Colonic mucosa (tissue), 4 donors: ENCODE results near the gene PTRH2. TPM values are rescaled to one million over a fixed set of nuclear protein-coding genes. Genes with fewer than 3 reads are reported as not detected.

Experiments
- DNase-seq: peaks from one replicate; pipeline ENCODE4 v3.0.0-alpha.2; 2020
- H3K27ac ChIP-seq: fragments of 200-600 bp; one replicate; pipeline ENCODE4 v1.8.0; 2021
- H3K27me3 ChIP-seq: fragments of 200-600 bp; one replicate; pipeline ENCODE4 v1.8.0; 2021
- H3K36me3 ChIP-seq: fragments of 200-600 bp; one replicate; pipeline ENCODE4 v1.8.0; 2021
- H3K4me1 ChIP-seq: fragments of 200-600 bp; one replicate; pipeline ENCODE4 v1.8.0; 2021; ENCODE audit warnings: mild to moderate bottlenecking
- H3K4me3 ChIP-seq: fragments of 200-600 bp; one replicate; pipeline ENCODE4 v1.8.0; 2021
- H3K9ac ChIP-seq, 2 donors: one replicate each; pipeline ENCODE4 v1.7.0; 2013; ENCODE audit warnings: control low read depth in 2 of 2, low read depth in 2 of 2, low read length in 2 of 2
- H3K9me3 ChIP-seq: fragments of 200-600 bp; one replicate; pipeline ENCODE4 v1.8.0; 2021
- intact Hi-C: fragments of 100-400 bp; cut with DNase I; formaldehyde crosslinking; loops from one replicate; pipeline ENCODE4 v1.14.1; 2022
- total RNA-seq, 2 donors: library from RNA; stranded (reverse); fragmentation: NEBNext Ultra II Directional in 1 of 2; extraction: Animal tissue kit (Norgen Biotek cat#: 25700) in 1 of 2; gene quantifications; one replicate each; pipeline ENCODE4 v1.2.1, GENCODE V29; 2021
- TF ChIP-seq, protein P1 (sequence below): fragments of 200-600 bp; IDR thresholded peaks from one replicate; pipeline ENCODE4 v1.8.0; 2022; ENCODE audit warnings: antibody characterized with exemption, mild to moderate bottlenecking
- donor health status: healthy.
- donor health status: DM: no; HTN: no; CAD: no.
- donor health status: DM: no; HTN: no; CAD: no.

The PTRH2 gene
- total RNA-seq, 2 donors from 2014 or later: 20.1 to 21.1 TPM

DNA sequence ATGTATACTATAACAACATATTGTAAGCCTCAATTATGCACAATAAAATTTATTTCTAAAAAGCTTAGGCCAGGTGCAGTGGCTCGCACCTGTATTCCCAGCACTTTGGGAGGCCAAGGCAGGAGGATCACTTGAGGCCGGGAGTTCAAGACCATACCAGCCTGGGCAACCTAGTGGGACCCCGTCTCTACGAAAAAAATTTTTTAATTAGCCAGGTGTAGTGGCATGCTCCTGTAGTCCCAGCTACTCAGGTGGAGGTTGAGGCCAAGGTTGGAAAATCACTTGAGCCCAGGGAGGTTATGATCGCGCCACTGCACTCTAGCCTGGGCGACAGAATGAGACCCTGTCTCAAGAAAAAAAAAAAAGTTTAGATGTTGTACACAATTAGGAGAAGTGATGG is 45.7 kb upstream of the PTRH2 start:
- H3K27me3 ChIP-seq: no peaks in the 10 kb centered on the region
- TF ChIP-seq, protein P1, sequence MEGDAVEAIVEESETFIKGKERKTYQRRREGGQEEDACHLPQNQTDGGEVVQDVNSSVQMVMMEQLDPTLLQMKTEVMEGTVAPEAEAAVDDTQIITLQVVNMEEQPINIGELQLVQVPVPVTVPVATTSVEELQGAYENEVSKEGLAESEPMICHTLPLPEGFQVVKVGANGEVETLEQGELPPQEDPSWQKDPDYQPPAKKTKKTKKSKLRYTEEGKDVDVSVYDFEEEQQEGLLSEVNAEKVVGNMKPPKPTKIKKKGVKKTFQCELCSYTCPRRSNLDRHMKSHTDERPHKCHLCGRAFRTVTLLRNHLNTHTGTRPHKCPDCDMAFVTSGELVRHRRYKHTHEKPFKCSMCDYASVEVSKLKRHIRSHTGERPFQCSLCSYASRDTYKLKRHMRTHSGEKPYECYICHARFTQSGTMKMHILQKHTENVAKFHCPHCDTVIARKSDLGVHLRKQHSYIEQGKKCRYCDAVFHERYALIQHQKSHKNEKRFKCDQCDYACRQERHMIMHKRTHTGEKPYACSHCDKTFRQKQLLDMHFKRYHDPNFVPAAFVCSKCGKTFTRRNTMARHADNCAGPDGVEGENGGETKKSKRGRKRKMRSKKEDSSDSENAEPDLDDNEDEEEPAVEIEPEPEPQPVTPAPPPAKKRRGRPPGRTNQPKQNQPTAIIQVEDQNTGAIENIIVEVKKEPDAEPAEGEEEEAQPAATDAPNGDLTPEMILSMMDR: no peak
- no peak overlapping the region for H3K9ac ChIP-seq
- no peak overlapping the region for H3K4me3 ChIP-seq
- no peaks in the 10 kb centered on the region for H3K4me1 ChIP-seq
- no peaks in the 10 kb centered on the region for H3K9me3 ChIP-seq
- intact Hi-C loops: no loop called here
- no peak overlapping the region for H3K27ac ChIP-seq
- no peak for DNase-seq
- no peaks in the 10 kb centered on the region for H3K36me3 ChIP-seq

DNA sequence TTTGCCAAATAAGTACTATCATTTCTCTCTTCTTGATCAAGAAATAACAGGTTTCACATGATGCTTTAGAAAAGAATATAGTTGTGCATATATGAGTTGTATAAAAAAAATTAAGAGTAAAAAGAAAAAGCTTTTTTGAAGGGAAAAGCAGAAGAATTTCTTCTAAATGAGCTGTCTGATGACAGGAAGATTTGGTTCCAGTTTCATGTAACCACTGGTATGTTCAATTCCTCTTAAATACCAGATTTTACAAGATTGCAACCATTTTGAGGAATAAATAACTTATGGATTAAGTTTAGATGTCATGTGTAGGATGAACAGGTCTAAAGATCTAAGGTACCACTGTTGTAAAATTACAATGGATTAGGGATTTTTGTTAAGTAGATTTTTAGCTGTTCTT is 45.2 kb upstream of the PTRH2 start:
- Histone ChIP-seq H3K9me3 (no peaks in the 10 kb centered on the region), H3K27me3 (no peaks in the 10 kb centered on the region), H3K9ac (no peak overlapping the region), H3K36me3 (no peaks in the 10 kb centered on the region), H3K27ac (no peak overlapping the region), H3K4me3 (no peak overlapping the region), H3K4me1 (no peaks in the 10 kb centered on the region)
- intact Hi-C loops: no loop called here
- no peak for DNase-seq
- TF ChIP-seq, protein P1: no peak

DNA sequence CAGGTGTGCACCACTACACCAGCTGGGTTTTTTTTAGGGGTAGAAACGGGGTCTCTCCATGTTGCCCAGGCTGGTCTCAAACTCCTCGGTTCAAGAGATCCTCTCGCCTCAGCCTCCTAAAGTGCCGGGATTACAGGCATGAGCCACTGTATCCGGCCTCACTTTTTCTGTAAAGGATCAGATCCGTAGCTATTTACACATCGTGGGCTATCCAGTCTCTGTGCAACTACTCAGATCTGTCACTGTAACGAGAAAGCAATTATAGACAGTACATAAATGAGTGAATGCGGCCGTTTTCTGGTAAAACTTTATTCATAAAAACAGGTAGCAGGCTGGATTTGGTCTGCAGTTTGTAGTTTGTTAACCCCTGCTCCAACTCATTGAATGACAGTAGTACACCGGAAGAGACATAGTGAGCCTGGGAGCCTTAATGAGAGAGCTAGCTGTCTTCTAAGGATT is 44.8 kb upstream of the PTRH2 start:
- Histone ChIP-seq H3K36me3 (no peaks in the 10 kb centered on the region), H3K4me1 (no peaks in the 10 kb centered on the region), H3K9me3 (no peaks in the 10 kb centered on the region), H3K4me3 (no peak overlapping the region), H3K27me3 (no peaks in the 10 kb centered on the region), H3K27ac (no peak overlapping the region), H3K9ac (no peak overlapping the region)
- TF ChIP-seq, protein P1: no peak
- intact Hi-C loops: no loop called here
- DNase-seq: no peak

GRCh38 chr17:59748591-59748990 is 41.4 kb upstream of the PTRH2 start:
- TF ChIP-seq, protein P1: no peak
- Histone ChIP-seq H3K9me3 (no peaks in the 10 kb centered on the region), H3K9ac (no peak overlapping the region), H3K4me1 (no peaks in the 10 kb centered on the region), H3K27ac (no peak overlapping the region), H3K27me3 (no peaks in the 10 kb centered on the region), H3K36me3 (no peaks in the 10 kb centered on the region), H3K4me3 (no peak overlapping the region)
- intact Hi-C loops: no loop called here
- no peak for DNase-seq

- DNase-seq: no peak
- Histone ChIP-seq H3K9me3 (no peaks in the 10 kb centered on the region), H3K36me3 (no peaks in the 10 kb centered on the region), H3K27me3 (no peaks in the 10 kb centered on the region), H3K4me1 (no peaks in the 10 kb centered on the region), H3K27ac (no peak overlapping the region), H3K4me3 (no peak overlapping the region), H3K9ac (no peak overlapping the region)
- TF ChIP-seq, protein P1: peak; percentile 56
- intact Hi-C loops: no loop called here
Observed at GRCh38 chr17:59746849-59747445, 39.7 kb upstream of the PTRH2 start.
